ENCODE data around the gene CLASRP. TPM values are rescaled to one million over a fixed set of nuclear protein-coding genes. Genes with fewer than 3 reads are reported as not detected.

Gene CLASRP
- total RNA-seq, 1 donor from 2014 or later, result 33.9 TPM

DNA sequence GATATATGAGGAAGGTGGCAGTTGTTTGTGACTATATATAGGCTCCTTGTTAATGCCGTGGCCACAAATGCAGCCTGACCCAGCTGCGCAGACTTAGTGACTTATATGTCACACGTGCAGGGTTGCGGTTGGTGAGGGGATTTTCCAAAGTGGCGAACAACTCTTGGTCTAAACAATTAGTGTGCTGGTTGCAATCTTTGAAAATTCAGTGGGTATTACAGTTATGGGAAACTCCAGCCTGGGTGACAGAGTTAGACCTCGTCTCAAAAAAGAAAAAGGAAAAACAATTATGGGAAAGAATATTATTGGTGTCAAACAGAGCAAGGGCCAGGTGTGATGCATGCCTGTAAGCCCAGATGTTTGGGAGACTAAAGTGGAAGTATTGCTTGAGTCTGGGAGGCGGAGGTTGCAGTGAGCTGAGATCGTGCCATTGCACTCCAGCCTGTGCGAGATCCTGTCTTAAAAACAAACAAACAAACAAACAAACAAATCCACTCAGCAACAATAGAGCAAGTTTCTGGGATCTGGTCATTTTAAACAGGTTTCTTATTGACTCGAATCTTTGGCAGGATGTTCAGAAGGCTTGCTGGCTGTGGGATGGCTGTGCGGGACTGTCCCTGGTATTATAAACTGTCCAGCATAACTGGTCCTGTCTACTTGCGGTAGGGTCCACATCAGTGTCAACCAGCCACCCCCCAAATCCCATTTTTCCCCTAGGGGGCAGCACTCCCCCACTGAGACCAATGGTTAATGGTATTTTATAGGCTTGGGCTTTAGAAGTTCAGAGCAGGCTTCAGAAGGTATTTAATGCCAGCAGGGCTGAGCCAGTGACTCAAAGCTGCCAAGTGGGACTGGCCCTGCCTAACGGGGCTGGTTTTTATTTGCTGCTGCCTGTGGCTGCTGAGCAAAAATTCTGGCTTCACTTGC is 22.2 kb upstream of the CLASRP start:
- ATAC-seq (peak; percentile 83), DNase-seq (peak; percentile 56)
- intact Hi-C loops (cut with micrococcal nuclease), result no loop called here

DNA sequence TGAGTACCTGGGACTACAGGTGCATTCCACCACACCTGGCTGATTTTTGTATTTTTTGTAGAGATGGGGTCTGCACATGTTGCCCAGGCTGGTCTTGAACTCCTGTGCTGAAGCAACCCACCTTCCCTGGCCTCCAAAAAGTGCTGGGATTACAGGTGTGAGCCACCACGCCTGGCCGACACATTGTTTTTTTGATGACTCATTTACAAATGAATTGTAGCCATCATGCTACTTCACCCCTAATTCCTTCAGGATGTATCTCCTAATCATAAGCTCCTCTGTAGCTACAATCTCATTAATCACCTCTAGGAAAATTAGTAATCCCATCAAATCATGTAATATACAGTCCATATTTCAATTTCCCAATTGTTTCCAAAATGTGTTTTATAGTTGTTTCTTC is 19.7 kb upstream of the CLASRP start:
- DNase-seq, result no peak
- intact Hi-C loops (cut with micrococcal nuclease), result no loop called here
- no peak for ATAC-seq

DNA sequence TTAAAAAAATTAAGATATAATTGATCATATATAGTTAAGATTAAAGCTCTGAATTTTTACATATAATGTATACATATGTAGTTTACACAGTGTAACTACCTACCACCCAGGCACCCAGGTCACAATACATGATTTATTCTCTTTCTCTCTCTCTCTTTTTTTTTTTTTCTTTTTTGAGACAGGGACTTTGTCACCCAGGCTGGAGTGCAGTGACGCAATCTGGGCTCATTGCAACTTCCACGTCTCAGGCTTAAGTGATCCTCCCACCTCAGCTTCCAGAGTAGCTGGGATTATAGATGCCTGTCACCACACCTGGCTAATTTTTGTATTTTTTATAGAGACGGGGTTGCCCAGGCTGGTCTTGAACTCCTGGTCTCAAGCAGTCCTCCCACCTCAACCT is 18.8 kb upstream of the CLASRP start:
- ATAC-seq, result no peak
- intact Hi-C loops (cut with micrococcal nuclease), result no loop called here
- no peak for DNase-seq

DNA sequence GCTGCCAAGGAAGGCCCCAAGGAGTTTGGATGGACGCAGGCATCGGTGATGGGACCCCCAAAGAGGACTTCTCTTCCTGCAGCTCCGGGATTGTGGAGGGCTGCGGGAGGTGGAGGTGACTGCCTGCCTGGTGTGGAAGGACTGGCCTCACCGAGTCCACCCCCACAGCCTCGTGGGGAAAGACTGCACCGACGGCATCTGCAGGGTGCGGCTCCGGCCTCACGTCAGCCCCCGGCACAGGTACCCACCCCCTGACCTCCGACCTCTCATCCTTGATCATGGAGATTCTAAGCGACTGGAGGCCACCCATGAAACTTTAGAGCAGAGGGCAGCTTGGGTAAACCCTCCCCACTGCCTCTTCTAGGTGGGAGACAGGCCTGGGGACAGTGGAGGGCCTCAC is 16.9 kb upstream of the CLASRP start:
- intact Hi-C loops (cut with micrococcal nuclease), result no loop called here
- ATAC-seq, result no peak
- no peak for DNase-seq

DNA sequence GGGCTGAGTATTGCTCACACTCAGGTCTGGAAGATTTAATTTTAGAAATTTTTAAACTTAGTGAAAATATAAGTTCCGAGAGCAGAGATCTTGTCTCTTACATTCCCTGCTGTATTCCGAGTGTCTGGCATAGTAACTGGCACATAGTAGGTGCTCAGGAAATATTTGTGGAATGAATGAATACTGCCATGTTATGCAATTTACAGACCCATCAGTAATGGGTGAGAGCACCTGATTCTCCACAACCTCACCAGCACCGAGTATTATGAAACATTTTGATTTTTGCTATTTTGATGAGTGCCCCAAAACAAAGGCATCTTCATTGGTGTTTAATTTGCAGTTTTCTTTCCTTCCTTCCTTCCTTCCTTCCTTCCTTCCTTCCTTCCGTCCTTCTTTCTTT is 15.8 kb upstream of the CLASRP start:
- ATAC-seq (no peak), DNase-seq (no peak)
- intact Hi-C loops (cut with micrococcal nuclease), result no loop called here

DNA sequence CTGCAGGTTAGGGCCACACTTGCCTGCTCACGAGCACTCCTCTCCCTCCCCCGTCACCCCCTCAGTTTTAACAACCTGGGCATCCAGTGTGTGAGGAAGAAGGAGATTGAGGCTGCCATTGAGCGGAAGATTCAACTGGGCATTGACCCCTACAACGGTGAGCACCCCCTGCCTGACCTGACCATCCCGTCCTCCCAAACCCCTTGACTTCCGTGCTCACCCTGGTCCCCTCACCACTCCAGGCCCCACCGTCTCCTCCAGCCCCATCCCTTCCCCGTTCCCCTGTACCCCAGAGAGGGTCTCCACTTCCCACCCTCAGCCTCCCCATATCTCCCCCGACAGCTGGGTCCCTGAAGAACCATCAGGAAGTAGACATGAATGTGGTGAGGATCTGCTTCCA is 13.6 kb upstream of the CLASRP start:
- DNase-seq (no peak), ATAC-seq (no peak)
- intact Hi-C loops (cut with micrococcal nuclease), result no loop called here

DNA sequence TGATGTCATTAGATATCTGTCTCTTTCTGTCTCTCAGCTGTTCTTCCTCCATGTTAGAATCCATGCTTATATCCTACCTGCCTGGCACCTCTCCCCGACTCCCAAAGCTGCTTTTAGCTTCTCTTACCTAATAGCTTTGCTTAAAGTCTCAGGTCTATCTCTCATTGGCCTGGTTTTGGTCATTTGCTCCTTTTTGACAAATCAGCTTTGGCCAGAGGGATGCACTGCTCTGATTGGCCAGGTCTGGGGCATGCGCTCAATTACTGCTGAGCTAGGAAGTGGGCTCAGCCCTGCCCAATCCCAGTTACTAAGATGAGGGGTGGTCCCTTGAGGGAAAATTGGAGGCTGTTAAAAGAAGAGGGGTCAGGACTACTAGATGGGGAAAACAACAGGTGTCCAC is 11.5 kb upstream of the CLASRP start:
- ATAC-seq (no peak), DNase-seq (no peak)
- intact Hi-C loops (cut with micrococcal nuclease), result no loop called here

DNA sequence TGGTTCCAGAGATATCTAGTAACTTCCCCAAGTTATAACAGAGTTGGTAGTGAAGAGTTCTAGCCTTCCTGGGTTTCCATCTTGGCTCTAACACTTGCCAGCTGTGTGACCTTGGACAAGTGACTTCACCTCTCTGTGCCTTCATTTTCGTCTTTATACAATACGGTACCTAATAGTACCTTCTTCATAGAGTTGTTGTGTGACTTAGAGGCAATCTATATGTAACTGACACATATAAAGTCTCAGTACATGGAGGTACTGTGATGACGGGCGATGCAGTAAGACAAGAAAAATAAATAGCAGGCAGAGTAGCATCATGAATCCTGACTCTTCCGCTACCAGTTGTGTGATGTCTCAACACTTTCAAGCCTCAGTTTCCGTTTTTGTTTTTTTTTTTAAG is 8.0 kb upstream of the CLASRP start:
- intact Hi-C loops (cut with micrococcal nuclease), result no loop called here
- no peak for DNase-seq
- no peak for ATAC-seq

DNA sequence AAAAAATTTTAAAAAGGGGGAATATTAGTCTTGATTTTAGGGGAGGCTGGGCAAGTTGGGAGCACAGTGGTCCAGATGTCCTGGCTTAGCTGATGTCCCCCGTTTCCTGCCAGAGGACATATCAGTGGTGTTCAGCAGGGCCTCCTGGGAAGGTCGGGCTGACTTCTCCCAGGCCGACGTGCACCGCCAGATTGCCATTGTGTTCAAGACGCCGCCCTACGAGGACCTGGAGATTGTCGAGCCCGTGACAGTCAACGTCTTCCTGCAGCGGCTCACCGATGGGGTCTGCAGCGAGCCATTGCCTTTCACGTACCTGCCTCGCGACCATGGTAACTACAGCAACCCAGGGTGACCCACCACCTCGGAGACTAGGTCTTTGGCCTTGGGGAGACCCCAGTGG is 6.4 kb upstream of the CLASRP start:
- DNase-seq (no peak), ATAC-seq (no peak)
- intact Hi-C loops (cut with micrococcal nuclease), result no loop called here

DNA sequence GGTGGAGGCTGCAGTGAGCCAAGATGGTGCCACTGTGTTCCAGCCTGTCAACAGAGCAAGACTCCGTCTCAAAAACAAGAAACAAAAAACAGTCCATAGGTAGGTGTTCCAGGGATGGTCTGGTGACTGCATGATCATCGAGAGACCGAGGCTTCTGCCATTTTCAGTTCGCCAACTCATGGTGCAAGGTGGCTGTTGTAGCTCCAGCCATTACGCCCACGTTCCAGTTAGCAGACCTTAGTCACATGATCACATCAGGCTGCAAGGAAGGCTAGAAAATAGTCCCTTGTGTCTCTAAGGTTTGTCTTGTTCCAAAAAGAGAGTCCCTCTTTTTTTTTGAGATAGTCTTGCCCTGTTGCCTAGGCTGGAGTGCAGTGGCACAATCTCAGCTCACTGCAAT is 3.1 kb upstream of the CLASRP start:
- ATAC-seq, result no peak
- intact Hi-C loops (cut with micrococcal nuclease), result no loop called here
- DNase-seq, result no peak

DNA sequence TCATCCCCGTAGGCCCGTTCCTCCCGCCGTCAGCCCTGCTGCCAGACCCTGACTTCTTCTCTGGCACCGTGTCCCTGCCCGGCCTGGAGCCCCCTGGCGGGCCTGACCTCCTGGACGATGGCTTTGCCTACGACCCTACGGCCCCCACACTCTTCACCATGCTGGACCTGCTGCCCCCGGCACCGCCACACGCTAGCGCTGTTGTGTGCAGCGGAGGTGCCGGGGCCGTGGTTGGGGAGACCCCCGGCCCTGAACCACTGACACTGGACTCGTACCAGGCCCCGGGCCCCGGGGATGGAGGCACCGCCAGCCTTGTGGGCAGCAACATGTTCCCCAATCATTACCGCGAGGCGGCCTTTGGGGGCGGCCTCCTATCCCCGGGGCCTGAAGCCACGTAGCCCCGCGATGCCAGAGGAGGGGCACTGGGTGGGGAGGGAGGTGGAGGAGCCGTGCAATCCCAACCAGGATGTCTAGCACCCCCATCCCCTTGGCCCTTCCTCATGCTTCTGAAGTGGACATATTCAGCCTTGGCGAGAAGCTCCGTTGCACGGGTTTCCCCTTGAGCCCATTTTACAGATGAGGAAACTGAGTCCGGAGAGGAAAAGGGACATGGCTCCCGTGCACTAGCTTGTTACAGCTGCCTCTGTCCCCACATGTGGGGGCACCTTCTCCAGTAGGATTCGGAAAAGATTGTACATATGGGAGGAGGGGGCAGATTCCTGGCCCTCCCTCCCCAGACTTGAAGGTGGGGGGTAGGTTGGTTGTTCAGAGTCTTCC is 1.3 kb upstream of the CLASRP start:
- ATAC-seq (no peak), DNase-seq (no peak)
- intact Hi-C loops (cut with micrococcal nuclease), result no loop called here

DNA sequence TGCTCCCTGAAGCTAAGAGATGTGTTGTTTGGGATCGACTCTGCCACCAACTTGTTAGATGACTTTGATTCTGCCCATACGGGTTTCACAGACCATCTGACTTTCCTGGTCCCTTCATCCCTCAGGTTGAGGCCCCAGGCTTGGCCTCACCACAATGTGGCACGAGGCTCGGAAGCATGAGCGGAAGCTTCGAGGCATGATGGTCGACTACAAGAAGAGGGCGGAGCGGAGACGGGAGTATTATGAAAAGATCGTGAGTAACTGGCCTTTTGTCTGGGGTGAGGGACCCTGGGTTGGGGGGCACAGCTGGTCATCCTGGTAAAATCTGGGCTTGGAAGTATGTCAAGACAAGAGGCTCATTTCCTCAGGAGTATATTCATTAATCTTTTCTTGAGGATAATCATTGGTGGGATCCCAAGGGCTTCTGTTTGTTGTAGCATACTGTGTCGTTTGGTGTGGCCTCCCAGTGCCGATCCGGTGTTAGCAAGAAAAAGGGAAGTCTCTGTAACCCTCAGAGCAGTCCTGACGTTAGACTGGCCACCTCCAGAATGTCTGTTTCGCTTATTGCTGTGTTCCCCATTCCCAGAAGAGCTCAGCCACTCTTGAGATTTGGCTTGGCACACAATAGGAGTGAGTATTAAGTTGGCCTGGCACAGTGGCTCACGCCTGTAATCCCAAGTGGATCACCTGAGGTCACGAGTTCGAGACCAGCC is 1.4 kb downstream of the CLASRP start:
- DNase-seq, result no peak
- no peak for ATAC-seq
- intact Hi-C loops (cut with micrococcal nuclease), result no loop called here

DNA sequence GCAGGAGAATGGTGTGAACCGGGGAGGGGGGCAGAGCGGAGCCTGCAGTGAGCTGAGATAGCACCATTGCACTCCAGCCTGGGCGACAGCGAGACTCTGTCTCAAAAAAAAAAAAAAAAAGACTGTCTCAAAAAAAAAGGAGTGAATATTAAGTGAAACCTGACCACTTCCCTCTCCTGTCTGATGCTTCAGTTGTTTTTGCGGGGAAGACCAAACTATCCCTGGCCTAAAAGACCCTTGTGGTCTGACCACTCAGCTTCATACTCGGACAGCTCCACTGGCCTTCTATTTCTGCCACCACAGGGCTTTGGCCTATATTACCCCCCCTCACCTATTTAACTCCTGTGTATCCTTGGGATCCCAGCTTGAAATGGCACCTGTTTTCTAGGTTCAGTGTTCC is 2.3 kb downstream of the CLASRP start:
- no peak for ATAC-seq
- intact Hi-C loops (cut with micrococcal nuclease), result no loop called here
- DNase-seq, result no peak

DNA sequence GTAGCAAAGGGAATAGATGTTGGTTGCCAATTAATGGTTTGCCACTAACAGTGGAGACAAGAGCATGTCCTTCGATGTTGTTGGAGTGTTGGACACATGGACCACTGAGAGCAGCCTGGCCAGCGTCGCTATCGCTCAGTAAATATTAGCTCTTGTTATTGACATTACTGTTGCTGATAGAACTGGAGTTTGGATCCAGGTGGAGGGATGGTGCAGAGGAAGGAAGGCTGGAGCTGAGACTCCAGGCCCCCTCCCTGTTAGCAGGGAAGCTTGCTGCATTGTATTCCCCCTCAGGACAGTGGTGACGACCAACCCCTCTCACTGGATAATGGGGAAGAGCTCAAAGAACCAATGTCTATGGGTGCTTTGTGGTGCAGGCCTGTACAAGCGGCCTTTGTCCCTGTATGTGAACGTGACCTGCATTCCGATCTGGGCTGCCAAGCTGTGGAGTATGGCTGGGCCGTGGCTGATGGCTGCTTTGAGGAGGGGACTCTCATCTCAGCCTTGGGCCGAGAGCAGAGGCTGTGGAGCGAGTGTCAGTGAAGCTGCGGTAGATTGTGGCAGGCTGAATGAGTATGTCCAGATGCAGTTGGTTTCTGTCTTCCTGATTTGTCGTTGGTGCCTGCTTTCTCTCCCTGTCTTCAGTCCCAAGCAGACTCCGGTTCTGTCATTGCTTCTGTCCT is 7.0 kb downstream of the CLASRP start:
- peak; percentile 48 for ATAC-seq
- intact Hi-C loops (cut with micrococcal nuclease), result no loop called here
- no peak for DNase-seq

DNA sequence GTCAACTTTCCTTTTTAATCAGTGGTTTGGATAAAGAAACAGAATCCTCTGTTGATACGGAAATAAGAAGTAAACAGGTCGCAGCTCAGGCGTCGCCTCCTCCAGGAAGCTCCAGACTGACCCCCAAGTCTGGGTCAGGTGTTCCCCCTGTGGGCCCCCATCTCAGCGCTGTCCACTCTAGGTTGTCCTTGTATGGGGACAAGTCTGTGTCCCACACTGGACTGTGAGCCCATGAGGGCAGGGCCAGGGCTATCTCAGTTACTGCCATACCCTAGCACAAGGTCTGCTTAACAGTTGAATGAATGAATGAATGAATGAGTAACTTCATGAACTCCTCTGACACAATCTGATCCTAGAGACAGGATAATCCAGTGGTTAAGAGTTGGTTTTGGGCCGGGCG is 7.5 kb downstream of the CLASRP start:
- intact Hi-C loops (cut with micrococcal nuclease), result no loop called here
- no peak for ATAC-seq

DNA sequence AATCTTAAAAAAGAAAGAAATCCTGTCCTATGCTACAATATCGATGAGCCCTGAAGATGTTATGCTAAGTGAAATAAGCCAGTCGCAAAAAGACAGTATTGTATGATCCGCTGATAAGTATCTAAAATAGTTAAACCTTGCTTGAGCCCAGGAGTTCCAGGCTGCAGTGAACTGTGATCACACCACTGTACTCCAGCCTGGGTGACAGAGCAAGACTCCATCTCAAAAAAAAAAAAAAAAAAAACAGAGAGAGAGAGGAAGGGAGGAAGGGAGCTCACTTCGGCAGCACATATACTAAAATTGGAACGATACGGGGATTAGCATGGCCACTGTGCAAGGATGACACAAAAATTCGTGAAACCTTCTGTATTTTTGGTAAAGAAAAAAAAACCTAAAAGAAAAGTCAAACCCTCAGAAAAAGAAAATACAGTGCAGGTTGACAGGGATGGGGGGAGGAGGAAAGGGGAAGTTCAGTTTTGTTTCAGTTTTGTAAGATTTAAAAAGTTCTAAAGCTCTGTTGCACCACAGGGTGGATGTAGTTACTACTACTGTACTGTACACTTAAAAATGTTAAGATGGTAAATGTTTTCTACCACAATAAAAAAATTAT is 8.4 kb downstream of the CLASRP start:
- intact Hi-C loops (cut with micrococcal nuclease), result no loop called here
- no peak for DNase-seq
- ATAC-seq, result no peak

More for the DNA sequence above, 7.5 kb downstream of the CLASRP start:
- DNase-seq, result no peak

DNA sequence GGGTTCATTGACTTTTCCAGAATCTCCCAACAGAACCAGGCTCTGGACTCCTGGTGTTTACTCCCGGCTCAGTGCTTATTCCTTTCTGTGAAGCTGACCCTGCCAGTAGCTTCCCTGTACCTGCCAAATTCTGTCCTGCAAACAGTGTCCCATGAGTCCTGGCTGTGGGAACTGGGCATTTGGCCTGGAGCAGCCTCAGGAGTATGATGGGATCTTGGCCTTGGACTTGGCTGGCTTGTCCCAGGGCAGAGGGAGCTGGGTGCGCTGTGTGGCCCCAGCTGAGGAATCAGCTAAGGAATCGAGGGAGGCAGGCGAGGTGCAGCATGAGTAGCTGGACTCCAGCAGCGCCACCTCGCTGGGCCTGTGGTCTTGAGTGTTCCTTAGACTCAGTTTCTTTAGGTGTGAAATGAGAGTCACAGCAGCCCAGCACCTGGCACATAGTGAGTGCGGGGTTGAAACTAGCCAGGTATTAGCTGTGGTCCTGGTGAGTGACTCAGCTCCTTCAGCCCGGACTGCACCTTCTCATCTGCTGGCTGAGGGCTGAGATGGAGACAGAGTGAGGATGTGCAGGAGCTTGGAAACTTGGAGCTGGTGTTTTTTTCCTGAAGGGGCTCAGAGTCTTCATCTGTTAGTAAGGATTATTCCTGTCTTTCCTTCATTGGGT is 10.4 kb downstream of the CLASRP start:
- peak; percentile 91 for ATAC-seq
- DNase-seq, result peak; percentile 66
- intact Hi-C loops (cut with micrococcal nuclease), result no loop called here

DNA sequence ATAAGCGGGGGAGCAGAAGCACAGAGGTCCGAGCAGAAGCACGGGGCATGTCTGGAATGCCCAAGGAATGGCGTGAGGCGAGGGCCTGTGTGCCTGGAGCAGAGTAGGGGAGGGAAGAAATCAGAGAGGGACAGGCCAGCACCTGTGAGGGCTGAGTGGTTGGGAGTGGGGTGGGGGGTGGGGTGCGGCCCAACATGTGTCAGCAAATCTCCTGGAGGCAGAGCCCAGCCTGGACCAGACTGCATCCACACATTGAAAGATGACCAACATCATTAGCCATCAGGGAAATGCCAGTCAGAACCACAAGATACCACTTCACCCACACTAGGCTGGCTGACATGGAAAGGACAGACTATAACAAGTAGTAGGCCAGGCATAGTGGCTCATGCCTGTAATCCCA is 11.2 kb downstream of the CLASRP start:
- ATAC-seq (no peak), DNase-seq (no peak)
- intact Hi-C loops (cut with micrococcal nuclease), result no loop called here

Data from left ventricle myocardium superior (tissue), 1 donor.